ENCODE results near the gene PRKN.

DNA sequence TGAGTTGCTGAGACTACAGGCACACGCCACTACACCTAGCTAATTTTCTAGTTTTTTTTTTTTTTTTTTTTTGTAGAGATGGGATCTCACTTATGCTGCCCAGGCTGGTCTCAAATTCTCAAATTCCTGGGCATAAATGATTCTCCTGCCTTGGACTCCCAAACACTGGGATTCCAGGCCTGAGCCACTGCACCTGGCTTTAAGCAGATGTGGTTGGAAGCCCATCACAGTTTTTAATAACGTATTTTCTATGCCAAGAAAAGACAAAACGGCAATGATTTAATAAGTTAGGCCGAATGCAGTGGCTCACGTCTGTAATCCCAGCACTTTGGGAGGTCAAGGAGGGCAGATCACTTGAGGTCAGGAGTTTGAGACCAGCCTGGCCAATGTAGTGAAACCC is 456.6 kb downstream of the PRKN start:
- TF ChIP-seq EZH2 (IDR thresholded peaks at IDR 0.05; ENCODE audit: low read length, missing control alignments), result no peak
- TF ChIP-seq, protein P1, sequence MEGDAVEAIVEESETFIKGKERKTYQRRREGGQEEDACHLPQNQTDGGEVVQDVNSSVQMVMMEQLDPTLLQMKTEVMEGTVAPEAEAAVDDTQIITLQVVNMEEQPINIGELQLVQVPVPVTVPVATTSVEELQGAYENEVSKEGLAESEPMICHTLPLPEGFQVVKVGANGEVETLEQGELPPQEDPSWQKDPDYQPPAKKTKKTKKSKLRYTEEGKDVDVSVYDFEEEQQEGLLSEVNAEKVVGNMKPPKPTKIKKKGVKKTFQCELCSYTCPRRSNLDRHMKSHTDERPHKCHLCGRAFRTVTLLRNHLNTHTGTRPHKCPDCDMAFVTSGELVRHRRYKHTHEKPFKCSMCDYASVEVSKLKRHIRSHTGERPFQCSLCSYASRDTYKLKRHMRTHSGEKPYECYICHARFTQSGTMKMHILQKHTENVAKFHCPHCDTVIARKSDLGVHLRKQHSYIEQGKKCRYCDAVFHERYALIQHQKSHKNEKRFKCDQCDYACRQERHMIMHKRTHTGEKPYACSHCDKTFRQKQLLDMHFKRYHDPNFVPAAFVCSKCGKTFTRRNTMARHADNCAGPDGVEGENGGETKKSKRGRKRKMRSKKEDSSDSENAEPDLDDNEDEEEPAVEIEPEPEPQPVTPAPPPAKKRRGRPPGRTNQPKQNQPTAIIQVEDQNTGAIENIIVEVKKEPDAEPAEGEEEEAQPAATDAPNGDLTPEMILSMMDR (conservative IDR thresholded peaks at IDR 0.05 in 1 of 2, IDR thresholded peaks at IDR 0.05 in 1 of 2; ENCODE audit: low read depth in 1 of 2, low read length in 2 of 2), result no peak

All from fibroblast of lung (primary cell).